ENCODE results near the gene ELL2. TPM values are rescaled to one million over a fixed set of nuclear protein-coding genes. Genes with fewer than 3 reads are reported as not detected.

Gene ELL2
- total and polyA plus RNA-seq, 7 donors, result 16.2 to 59.8 (median 36.9) TPM

DNA sequence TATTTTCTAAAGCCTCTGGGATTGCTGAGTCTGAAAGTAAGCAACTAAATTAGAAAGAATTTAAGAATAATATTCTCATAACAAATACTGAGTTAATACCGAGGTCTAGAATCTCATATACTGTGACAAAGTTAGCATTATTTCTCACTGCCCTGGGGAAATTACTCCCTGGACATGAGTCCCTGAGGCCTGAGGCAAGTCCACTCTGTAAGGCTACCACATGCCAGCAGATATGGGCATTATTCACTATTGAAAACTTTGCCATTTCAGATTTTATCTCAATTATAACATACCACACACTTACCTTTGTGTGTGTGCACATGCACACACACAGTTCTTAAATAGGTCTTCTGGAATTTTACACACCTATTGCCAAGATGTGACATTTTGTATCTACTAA is 22.9 kb downstream of the ELL2 start:
- Histone ChIP-seq H3K27me3 (ENCODE audit: insufficient read depth in 3 of 3, low read length in 2 of 3) (no peaks in the 10 kb centered on the region), H3K4me3 (no peak overlapping the region), H3K36me3 (ENCODE audit: insufficient read depth in 1 of 2, low read depth in 1 of 2) (peaks cover 5 to 15% of the 10 kb centered on the region in 2 donors), H3K9me3 (no peaks in the 10 kb centered on the region), H3K4me1 (peaks cover 25% of the 10 kb centered on the region), H3K27ac (no peak overlapping the region)
- no peak for ATAC-seq
- intact Hi-C loops (cut with DNase I), result no loop called here
- WGBS, 3 donors, result 88 to 97% (median 88%) methylated on average over 1 of the region's 1 CpG
- DNase-seq, result no peak
- TF ChIP-seq, protein P1, sequence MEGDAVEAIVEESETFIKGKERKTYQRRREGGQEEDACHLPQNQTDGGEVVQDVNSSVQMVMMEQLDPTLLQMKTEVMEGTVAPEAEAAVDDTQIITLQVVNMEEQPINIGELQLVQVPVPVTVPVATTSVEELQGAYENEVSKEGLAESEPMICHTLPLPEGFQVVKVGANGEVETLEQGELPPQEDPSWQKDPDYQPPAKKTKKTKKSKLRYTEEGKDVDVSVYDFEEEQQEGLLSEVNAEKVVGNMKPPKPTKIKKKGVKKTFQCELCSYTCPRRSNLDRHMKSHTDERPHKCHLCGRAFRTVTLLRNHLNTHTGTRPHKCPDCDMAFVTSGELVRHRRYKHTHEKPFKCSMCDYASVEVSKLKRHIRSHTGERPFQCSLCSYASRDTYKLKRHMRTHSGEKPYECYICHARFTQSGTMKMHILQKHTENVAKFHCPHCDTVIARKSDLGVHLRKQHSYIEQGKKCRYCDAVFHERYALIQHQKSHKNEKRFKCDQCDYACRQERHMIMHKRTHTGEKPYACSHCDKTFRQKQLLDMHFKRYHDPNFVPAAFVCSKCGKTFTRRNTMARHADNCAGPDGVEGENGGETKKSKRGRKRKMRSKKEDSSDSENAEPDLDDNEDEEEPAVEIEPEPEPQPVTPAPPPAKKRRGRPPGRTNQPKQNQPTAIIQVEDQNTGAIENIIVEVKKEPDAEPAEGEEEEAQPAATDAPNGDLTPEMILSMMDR (IDR thresholded peaks at IDR 0.05), result no peak

DNA sequence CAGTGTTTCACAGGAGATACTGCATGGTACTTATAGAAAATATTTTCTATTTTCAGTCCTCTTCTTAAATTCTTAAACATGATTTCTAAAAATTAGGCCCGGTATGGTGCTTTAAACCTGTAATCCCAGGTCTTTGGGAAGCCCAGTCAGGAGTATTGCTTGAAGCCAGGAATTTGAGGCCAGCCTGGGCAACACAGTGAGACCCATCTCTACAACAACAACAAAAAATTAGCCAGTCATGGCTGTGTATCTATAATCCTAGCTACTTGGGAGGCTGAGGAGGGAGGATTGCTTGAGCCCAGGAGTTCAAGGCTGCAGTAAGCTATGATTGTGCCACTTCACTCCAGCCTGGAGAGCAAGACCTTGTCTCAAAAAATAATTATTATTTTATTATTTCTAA is 23.3 kb downstream of the ELL2 start:
- TF ChIP-seq, protein P1 (IDR thresholded peaks at IDR 0.05), result no peak
- ATAC-seq (no peak), DNase-seq (no peak)
- intact Hi-C loops (cut with DNase I), result no loop called here
- Histone ChIP-seq H3K4me1 (peaks cover 26% of the 10 kb centered on the region), H3K9me3 (no peaks in the 10 kb centered on the region), H3K4me3 (no peak overlapping the region), H3K27me3 (ENCODE audit: insufficient read depth in 3 of 3, low read length in 2 of 3) (no peaks in the 10 kb centered on the region), H3K36me3 (ENCODE audit: insufficient read depth in 1 of 2, low read depth in 1 of 2) (peaks cover 5 to 12% of the 10 kb centered on the region in 2 donors), H3K27ac (no peak overlapping the region)
- 95 to 97% (median 97%) methylated on average over 1 of the region's 1 CpG for WGBS, 3 donors

DNA sequence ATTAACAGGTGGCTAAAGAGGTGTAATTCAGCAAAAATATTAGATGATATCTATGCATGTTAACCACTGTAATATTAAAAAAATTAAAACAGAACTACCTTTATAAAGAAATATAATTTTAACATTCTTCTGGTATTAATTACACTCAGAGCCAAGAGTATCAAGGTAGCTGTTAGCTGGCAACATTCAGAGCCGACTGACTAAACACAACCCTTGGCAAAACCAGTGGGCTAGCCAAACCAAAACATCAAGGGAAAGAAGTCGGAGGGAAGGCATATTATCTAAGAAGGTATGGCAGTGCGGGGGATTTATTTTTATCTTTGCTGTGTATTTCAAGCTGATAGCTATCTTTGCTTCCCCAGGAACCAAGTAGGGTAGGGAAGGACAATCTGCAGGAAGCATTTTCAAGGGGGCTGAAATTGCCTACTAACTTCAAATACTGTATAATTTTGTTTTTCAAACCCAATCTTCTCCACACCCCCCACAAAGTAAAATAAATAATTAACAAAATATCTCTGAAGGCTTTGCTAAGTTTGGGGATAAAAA is 24.0 kb downstream of the ELL2 start:
- Histone ChIP-seq H3K4me1 (peaks cover 27% of the 10 kb centered on the region), H3K36me3 (ENCODE audit: insufficient read depth in 1 of 2, low read depth in 1 of 2) (peaks cover 5 to 6% of the 10 kb centered on the region in 2 donors), H3K27ac (no peak overlapping the region), H3K27me3 (ENCODE audit: insufficient read depth in 3 of 3, low read length in 2 of 3) (no peaks in the 10 kb centered on the region), H3K9me3 (no peaks in the 10 kb centered on the region), H3K4me3 (no peak overlapping the region)
- 34 to 76% (median 45%) methylated on average over 3 of the region's 3 CpGs for WGBS, 3 donors
- intact Hi-C loops (cut with DNase I), result no loop called here
- no peak for DNase-seq
- peak in 1 of 4 donors; percentile 35 for ATAC-seq
- TF ChIP-seq, protein P1 (IDR thresholded peaks at IDR 0.05), result no peak

- Histone ChIP-seq H3K4me3 (no peak overlapping the region), H3K9me3 (no peaks in the 10 kb centered on the region), H3K4me1 (peaks cover 33% of the 10 kb centered on the region), H3K27me3 (ENCODE audit: insufficient read depth in 3 of 3, low read length in 2 of 3) (no peaks in the 10 kb centered on the region), H3K27ac (no peak overlapping the region), H3K36me3 (ENCODE audit: insufficient read depth in 1 of 2, low read depth in 1 of 2) (peaks cover 4 to 5% of the 10 kb centered on the region in 2 donors)
- TF ChIP-seq, protein P1 (IDR thresholded peaks at IDR 0.05), result no peak
- WGBS, 3 donors, result 89 to 93% (median 92%) methylated on average over 5 of the region's 5 CpGs
- DNase-seq, result no peak
- ATAC-seq, result no peak
- intact Hi-C loops (cut with DNase I), result no loop called here
Observed at GRCh38 chr5:95936812-95937397, 24.7 kb downstream of the ELL2 start.

Measured in psoas muscle (tissue), 8 donors.